K562 (cell line): ENCODE data around the gene ZCCHC8. TPM values are rescaled to one million over a fixed set of nuclear protein-coding genes. Genes with fewer than 3 reads are reported as not detected.

Experiments
- ARNT ChIP-seq, 2 experiments: fragments of 450-650 bp; IDR thresholded peaks; 2 replicates each; pipeline ENCODE4 v1.6.1; 2016; ENCODE audit warnings: mild to moderate bottlenecking in 1 of 2
- CREB1 ChIP-seq, 2 experiments: sonication (generic) in 1 of 2; formaldehyde crosslinking in 1 of 2; IDR thresholded peaks; 2 replicates each; pipeline versions ENCODE4 v1.6.1 to v1.8.0; 2012 to 2022; ENCODE audit warnings: inconsistent platforms in 1 of 2, mild to moderate bottlenecking in 1 of 2, missing genetic modification reagents in 1 of 2, moderate library complexity in 1 of 2
- CTBP1 ChIP-seq: fragments of 450-650 bp; IDR thresholded peaks from 2 replicates; pipeline ENCODE4 v1.6.1; 2016; ENCODE audit warnings: borderline replicate concordance
- HIVEP1 ChIP-seq: fragments of 250-450 bp; sonication (Bioruptor Pico); IDR thresholded peaks from 2 replicates; pipeline ENCODE4 v1.4.0; 2020; ENCODE audit warnings: mild to moderate bottlenecking
- JUND ChIP-seq, 2 experiments: IDR thresholded peaks; 2 replicates in 1 of 2; 3 replicates in 1 of 2; pipeline ENCODE4 v1.6.1; 2011; ENCODE audit warnings: borderline replicate concordance in 2 of 2, low read depth in 2 of 2, low read length in 2 of 2, improper control_type of control experiment in 1 of 2, missing biosample characterization in 1 of 2, missing genetic modification characterization in 1 of 2, missing genetic modification reagents in 1 of 2
- KLF6 ChIP-seq: fragments of 250-450 bp; sonication (Bioruptor Pico); IDR thresholded peaks from 2 replicates; pipeline ENCODE4 v1.4.0; 2020; ENCODE audit warnings: mild to moderate bottlenecking, moderate library complexity, borderline replicate concordance
- NCOR1 ChIP-seq: fragments of 450-650 bp; IDR thresholded peaks from 2 replicates; pipeline ENCODE4 v1.6.1; 2016; ENCODE audit warnings: mild to moderate bottlenecking, moderate library complexity
- OTX1 ChIP-seq: fragments of 450-650 bp; formaldehyde crosslinking; IDR thresholded peaks from 2 replicates; pipeline ENCODE4 v1.4.0; 2022; ENCODE audit warnings: mild to moderate bottlenecking
- TCF3 ChIP-seq: sonication (generic); formaldehyde crosslinking; IDR thresholded peaks from 2 replicates; pipeline ENCODE4 v1.4.0; 2020; ENCODE audit warnings: mild to moderate bottlenecking, missing genetic modification reagents
- ZKSCAN8 ChIP-seq: fragments of 200-800 bp; sonication (Bioruptor generic); IDR thresholded peaks from 2 replicates; pipeline ENCODE4 v1.6.1; 2016; ENCODE audit warnings: missing genetic modification characterization, missing compliant biosample characterization
- ZNF12 ChIP-seq: sonication (generic); formaldehyde crosslinking; IDR thresholded peaks from 2 replicates; pipeline ENCODE4 v1.4.0; 2020; ENCODE audit warnings: mild to moderate bottlenecking, missing genetic modification reagents
- polyA plus RNA-seq, 8 experiments: library from polyadenylated mRNA; depleted of rRNA in 4 of 8; stranded (reverse) in 5 of 8; unstranded in 3 of 8; fragments of >200 nt; fragmentation: Nextera tagmentation in 2 of 8; fragmentation: Illumina TruSeq in 1 of 8; extraction: Ambion mirVana in 2 of 8; extraction: Trizol in 1 of 8; gene quantifications; 2 replicates each; pipeline versions ENCODE4 v1.2.1 to v1.2.3, GENCODE V29; 2011 to 2014; ENCODE audit warnings: inconsistent platforms in 1 of 8, missing spikeins in 1 of 8
- total RNA-seq, 7 experiments: library from RNA; depleted of rRNA in 6 of 7; stranded (reverse); fragments of >200 nt in 6 of 7; fragmentation: Illumina TruSeq in 2 of 7; extraction: Trizol in 2 of 7; gene quantifications; 2 replicates each; pipeline versions ENCODE4 v1.2.1 to v1.2.3, GENCODE V29; 2011 to 2021; ENCODE audit warnings: low replicate concordance in 1 of 7
- TF ChIP-seq, protein P1 (sequence below): IDR thresholded peaks from 2 replicates; pipeline ENCODE4 v1.6.1; 2011; ENCODE audit warnings: borderline replicate concordance, low read depth, mild to moderate bottlenecking, moderate library complexity, low read length; ENCODE audit not compliant: insufficient read depth, poor library complexity, severe bottlenecking
- TF ChIP-seq, protein P2 (sequence below): fragments of 450-650 bp; IDR thresholded peaks from 2 replicates; pipeline ENCODE4 v1.6.1; 2016
- TF ChIP-seq, protein P3 (sequence below), 2 experiments: IDR thresholded peaks; 2 replicates each; pipeline ENCODE4 v1.6.1; 2011; ENCODE audit warnings: borderline replicate concordance in 1 of 2, control low read depth in 1 of 2, low read depth in 1 of 2, low read length in 1 of 2, mild to moderate bottlenecking in 1 of 2, mixed read lengths in 1 of 2, moderate library complexity in 1 of 2; ENCODE audit not compliant: insufficient read depth in 1 of 2, insufficient read length in 1 of 2, poor library complexity in 1 of 2, severe bottlenecking in 1 of 2; ENCODE audit errors: extremely low read depth in 1 of 2
- TF ChIP-seq, protein P4 (sequence below), 2 experiments: fragments of 450-650 bp in 1 of 2; sonication (generic) in 1 of 2; formaldehyde crosslinking in 1 of 2; IDR thresholded peaks in 1 of 2; conservative IDR thresholded peaks in 1 of 2; 2 replicates each; pipeline versions ENCODE4 v1.6.1 to v1.8.1; 2016 to 2023; ENCODE audit warnings: mild to moderate bottlenecking in 2 of 2, moderate library complexity in 2 of 2, inconsistent platforms in 1 of 2, missing genetic modification reagents in 1 of 2

ZCCHC8 gene
- total and polyA plus RNA-seq, 9 of the 15 experiments (the other 6 are each of a cell fraction or from before 2014, with no cell fraction given), result 14.8 to 50.9 (median 34.1) TPM

DNA sequence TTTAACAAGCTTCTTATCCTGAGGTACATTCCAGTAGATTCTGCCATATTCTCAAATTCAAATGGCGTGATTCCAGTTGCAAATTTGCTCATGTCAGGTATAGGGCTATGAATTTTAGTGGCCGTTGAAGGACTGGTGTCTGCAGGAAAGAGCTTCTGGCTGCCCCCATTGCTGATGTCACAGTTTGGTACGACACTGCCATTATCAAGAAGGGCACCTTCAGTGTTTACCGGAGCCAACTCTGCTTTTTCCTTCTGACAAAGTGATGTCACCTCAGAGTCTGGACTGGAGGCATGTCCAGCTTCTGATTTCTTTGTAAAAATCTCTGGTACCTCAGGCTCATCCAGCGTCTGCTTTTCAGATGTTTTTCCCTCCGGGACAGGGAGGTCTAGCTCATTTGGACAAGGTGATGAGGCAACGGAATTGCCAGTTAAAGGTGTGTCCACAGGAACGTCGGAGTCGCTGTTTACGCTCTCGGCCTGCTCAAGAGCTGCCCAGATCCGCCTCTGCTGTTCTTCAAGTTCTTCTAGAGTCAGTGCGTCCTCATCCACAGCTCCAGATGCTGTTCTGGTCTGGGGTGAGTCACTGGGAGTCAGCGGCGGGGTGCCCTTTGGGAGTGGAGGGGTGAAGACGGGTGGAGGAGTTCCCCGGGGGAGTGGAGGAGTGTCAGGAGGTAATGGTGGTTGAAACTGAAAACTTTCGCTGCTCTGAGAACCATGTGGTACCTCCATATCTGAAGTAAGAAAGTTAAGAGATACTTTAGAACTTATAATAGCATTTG is 27.0 kb downstream of the ZCCHC8 start (continued):
- TF ChIP-seq, protein P1, sequence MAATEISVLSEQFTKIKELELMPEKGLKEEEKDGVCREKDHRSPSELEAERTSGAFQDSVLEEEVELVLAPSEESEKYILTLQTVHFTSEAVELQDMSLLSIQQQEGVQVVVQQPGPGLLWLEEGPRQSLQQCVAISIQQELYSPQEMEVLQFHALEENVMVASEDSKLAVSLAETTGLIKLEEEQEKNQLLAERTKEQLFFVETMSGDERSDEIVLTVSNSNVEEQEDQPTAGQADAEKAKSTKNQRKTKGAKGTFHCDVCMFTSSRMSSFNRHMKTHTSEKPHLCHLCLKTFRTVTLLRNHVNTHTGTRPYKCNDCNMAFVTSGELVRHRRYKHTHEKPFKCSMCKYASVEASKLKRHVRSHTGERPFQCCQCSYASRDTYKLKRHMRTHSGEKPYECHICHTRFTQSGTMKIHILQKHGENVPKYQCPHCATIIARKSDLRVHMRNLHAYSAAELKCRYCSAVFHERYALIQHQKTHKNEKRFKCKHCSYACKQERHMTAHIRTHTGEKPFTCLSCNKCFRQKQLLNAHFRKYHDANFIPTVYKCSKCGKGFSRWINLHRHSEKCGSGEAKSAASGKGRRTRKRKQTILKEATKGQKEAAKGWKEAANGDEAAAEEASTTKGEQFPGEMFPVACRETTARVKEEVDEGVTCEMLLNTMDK, result no peak
- TF ChIP-seq CTBP1 (no peak), HIVEP1 (CRISPR knock-in tag) (no peak), KLF6 (CRISPR knock-in tag) (no peak), ZNF12 (CRISPR knock-in tag) (no peak), NCOR1 (no peak), ZKSCAN8 (CRISPR knock-in tag) (no peak), ARNT (IDR thresholded peaks at IDR 0.05) (peak in 1 of 2 experiments; percentile 87; a peak in 2 of 4 replicates), OTX1 (CRISPR knock-in tag) (no peak), CREB1 (IDR thresholded peaks at IDR 0.05) (no peak), CREB1 (CRISPR knock-in tag; IDR thresholded peaks at IDR 0.05) (no peak), JUND (IDR thresholded peaks at IDR 0.05; ENCODE audit: borderline replicate concordance, low read depth, low read length) (peak; percentile 57), JUND (tag; IDR thresholded peaks at IDR 0.05; ENCODE audit: borderline replicate concordance, low read depth, low read length) (no peak; the same call in 2 of the 3 replicates), TCF3 (CRISPR knock-in tag) (no peak)
- TF ChIP-seq, protein P2, sequence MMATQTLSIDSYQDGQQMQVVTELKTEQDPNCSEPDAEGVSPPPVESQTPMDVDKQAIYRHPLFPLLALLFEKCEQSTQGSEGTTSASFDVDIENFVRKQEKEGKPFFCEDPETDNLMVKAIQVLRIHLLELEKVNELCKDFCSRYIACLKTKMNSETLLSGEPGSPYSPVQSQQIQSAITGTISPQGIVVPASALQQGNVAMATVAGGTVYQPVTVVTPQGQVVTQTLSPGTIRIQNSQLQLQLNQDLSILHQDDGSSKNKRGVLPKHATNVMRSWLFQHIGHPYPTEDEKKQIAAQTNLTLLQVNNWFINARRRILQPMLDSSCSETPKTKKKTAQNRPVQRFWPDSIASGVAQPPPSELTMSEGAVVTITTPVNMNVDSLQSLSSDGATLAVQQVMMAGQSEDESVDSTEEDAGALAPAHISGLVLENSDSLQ, result no peak
- TF ChIP-seq, protein P3, sequence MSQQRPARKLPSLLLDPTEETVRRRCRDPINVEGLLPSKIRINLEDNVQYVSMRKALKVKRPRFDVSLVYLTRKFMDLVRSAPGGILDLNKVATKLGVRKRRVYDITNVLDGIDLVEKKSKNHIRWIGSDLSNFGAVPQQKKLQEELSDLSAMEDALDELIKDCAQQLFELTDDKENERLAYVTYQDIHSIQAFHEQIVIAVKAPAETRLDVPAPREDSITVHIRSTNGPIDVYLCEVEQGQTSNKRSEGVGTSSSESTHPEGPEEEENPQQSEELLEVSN (IDR thresholded peaks at IDR 0.05; ENCODE audit: borderline replicate concordance in 1 of 2, extremely low read depth in 1 of 2, insufficient read depth in 1 of 2, insufficient read length in 1 of 2, low read depth in 1 of 2, low read length in 1 of 2, poor library complexity in 1 of 2, severe bottlenecking in 1 of 2), result no peak
- TF ChIP-seq, protein P4, sequence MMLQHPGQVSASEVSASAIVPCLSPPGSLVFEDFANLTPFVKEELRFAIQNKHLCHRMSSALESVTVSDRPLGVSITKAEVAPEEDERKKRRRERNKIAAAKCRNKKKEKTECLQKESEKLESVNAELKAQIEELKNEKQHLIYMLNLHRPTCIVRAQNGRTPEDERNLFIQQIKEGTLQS (IDR thresholded peaks at IDR 0.05), result peak; percentile 49; the same call in 1 of the 2 replicates
- TF ChIP-seq, protein P4 (CRISPR knock-in tag; conservative IDR thresholded peaks at IDR 0.05), result no peak
